H9 (cell line): ENCODE results near the gene SYT9. TPM values are rescaled to one million over a fixed set of nuclear protein-coding genes. Genes with fewer than 3 reads are reported as not detected.

Source experiments
- DNase-seq: peaks from one replicate; pipeline ENCODE4 v3.0.0-alpha.2; 2017
- H2AFZ ChIP-seq: one replicate; pipeline ENCODE4 v1.6.1; 2013; ENCODE audit warnings: mild to moderate bottlenecking, low read length, control low read depth, moderate library complexity
- H2AK5ac ChIP-seq: 2 replicates; pipeline ENCODE4 v1.6.1; 2013; ENCODE audit warnings: low read length, control low read depth, mixed read lengths; ENCODE audit not compliant: insufficient read length
- H2BK120ac ChIP-seq: one replicate; pipeline ENCODE4 v1.6.1; 2013; ENCODE audit warnings: low read depth, mild to moderate bottlenecking, low read length, control low read depth, inconsistent platforms; ENCODE audit not compliant: poor library complexity, severe bottlenecking
- H2BK12ac ChIP-seq: 2 replicates; pipeline ENCODE4 v1.6.1; 2013; ENCODE audit warnings: low read length, control low read depth, mixed read lengths, low read depth; ENCODE audit not compliant: insufficient read length
- H2BK15ac ChIP-seq: 2 replicates; pipeline ENCODE4 v1.6.1; 2013; ENCODE audit warnings: low read depth, low read length, control low read depth
- H2BK20ac ChIP-seq: one replicate; pipeline ENCODE4 v1.6.1; 2013; ENCODE audit warnings: low read depth, mild to moderate bottlenecking, low read length, control low read depth, inconsistent platforms; ENCODE audit not compliant: poor library complexity, severe bottlenecking
- H2BK5ac ChIP-seq: 2 replicates; pipeline ENCODE4 v1.6.1; 2013; ENCODE audit warnings: low read length, control low read depth, mixed read lengths; ENCODE audit not compliant: insufficient read length
- H3K14ac ChIP-seq: 2 replicates; pipeline ENCODE4 v1.6.1; 2013; ENCODE audit warnings: low read length, control low read depth; ENCODE audit not compliant: insufficient read depth
- H3K18ac ChIP-seq: 2 replicates; pipeline ENCODE4 v1.6.1; 2013; ENCODE audit warnings: low read depth, mild to moderate bottlenecking, mixed read lengths, low read length, control low read depth; ENCODE audit not compliant: insufficient read length
- H3K23ac ChIP-seq: 2 replicates; pipeline ENCODE4 v1.6.1; 2013; ENCODE audit warnings: low read length, control low read depth, mixed read lengths, low read depth; ENCODE audit not compliant: insufficient read length
- H3K23me2 ChIP-seq: 2 replicates; pipeline ENCODE4 v1.6.1; 2013; ENCODE audit warnings: low read depth, mild to moderate bottlenecking, mixed read lengths, low read length, control low read depth; ENCODE audit not compliant: insufficient read length, poor library complexity, severe bottlenecking
- H3K27ac ChIP-seq: 2 replicates; pipeline ENCODE4 v1.5.1; 2013; ENCODE audit warnings: low read length, control low read depth, mixed read lengths, low read depth; ENCODE audit not compliant: insufficient read length
- H3K27me3 ChIP-seq: 2 replicates; pipeline ENCODE4 v1.6.1; 2013; ENCODE audit warnings: low read length, control low read depth, inconsistent platforms; ENCODE audit not compliant: insufficient read depth
- H3K4ac ChIP-seq: 2 replicates; pipeline ENCODE4 v1.6.1; 2013; ENCODE audit warnings: low read depth, mild to moderate bottlenecking, control low read depth, inconsistent platforms, low read length, moderate library complexity
- H3K4me1 ChIP-seq: 2 replicates; pipeline ENCODE4 v1.6.1; 2013; ENCODE audit warnings: low read length, control low read depth, inconsistent platforms; ENCODE audit not compliant: insufficient read depth
- H3K4me2 ChIP-seq: 2 replicates; pipeline ENCODE4 v1.6.1; 2013; ENCODE audit warnings: low read length, control low read depth, mixed read lengths; ENCODE audit not compliant: insufficient read length, insufficient read depth
- H3K56ac ChIP-seq: 2 replicates; pipeline ENCODE4 v1.6.1; 2013; ENCODE audit warnings: low read depth, mild to moderate bottlenecking, mixed read lengths, low read length, control low read depth; ENCODE audit not compliant: insufficient read length
- H3K79me1 ChIP-seq: 2 replicates; pipeline ENCODE4 v1.6.1; 2013; ENCODE audit warnings: low read depth, mild to moderate bottlenecking, moderate library complexity, low read length, control low read depth, inconsistent platforms; ENCODE audit not compliant: insufficient read depth, poor library complexity, severe bottlenecking
- H3K79me2 ChIP-seq: 2 replicates; pipeline ENCODE4 v1.6.1; 2013; ENCODE audit warnings: low read length, control low read depth, inconsistent platforms; ENCODE audit not compliant: insufficient read depth
- H3K9ac ChIP-seq: 2 replicates; pipeline ENCODE4 v1.6.1; 2013; ENCODE audit warnings: low read length, control low read depth, mixed read lengths; ENCODE audit not compliant: insufficient read length; ENCODE audit errors: extremely low read depth
- H3K9me3 ChIP-seq: one replicate; pipeline ENCODE4 v1.6.1; 2013; ENCODE audit warnings: low read depth, low read length, inconsistent platforms; ENCODE audit not compliant: control insufficient read depth
- H3T11ph ChIP-seq: one replicate; pipeline ENCODE4 v1.6.1; 2013; ENCODE audit warnings: mild to moderate bottlenecking, low read length, control low read depth, inconsistent platforms
- H4K20me1 ChIP-seq: one replicate; pipeline ENCODE4 v1.6.1; 2013; ENCODE audit not compliant: control insufficient read depth, insufficient read length, insufficient read depth
- H4K5ac ChIP-seq: 2 replicates; pipeline ENCODE4 v1.6.1; 2013; ENCODE audit warnings: low read depth, mild to moderate bottlenecking, mixed read lengths, low read length, control low read depth; ENCODE audit not compliant: insufficient read length
- H4K8ac ChIP-seq: replicated peaks from 2 replicates; pipeline ENCODE4 v1.6.1; 2013; ENCODE audit warnings: low read length, control low read depth, mixed read lengths, low read depth; ENCODE audit not compliant: insufficient read length
- H4K91ac ChIP-seq: 2 replicates; pipeline ENCODE4 v1.6.1; 2013; ENCODE audit warnings: low read depth, mild to moderate bottlenecking, moderate library complexity, mixed read lengths, low read length, control low read depth; ENCODE audit not compliant: insufficient read length
- H3K27ac Mint-ChIP-seq, 3 experiments: 2 replicates in 2 of 3; 3 replicates in 1 of 3; pipeline ENCODE4 v1.8.0; 2020 to 2021; ENCODE audit warnings: mixed read lengths in 3 of 3, mild to moderate bottlenecking in 1 of 3, moderate library complexity in 1 of 3
- H3K27me3 Mint-ChIP-seq: 2 replicates; pipeline ENCODE4 v1.8.0; 2021; ENCODE audit warnings: low read depth, mild to moderate bottlenecking, moderate library complexity, mixed read lengths
- H3K36me3 Mint-ChIP-seq, 3 experiments: 2 replicates in 2 of 3; 3 replicates in 1 of 3; pipeline ENCODE4 v1.8.0; 2020 to 2021; ENCODE audit warnings: low read depth in 3 of 3, mixed read lengths in 3 of 3; ENCODE audit not compliant: insufficient read depth in 1 of 3
- H3K4me1 Mint-ChIP-seq, 2 experiments: 2 replicates each; pipeline ENCODE4 v1.8.0; 2020; ENCODE audit warnings: mixed read lengths in 2 of 2
- H3K4me3 Mint-ChIP-seq, 2 experiments: 2 replicates in 1 of 2; 3 replicates in 1 of 2; pipeline ENCODE4 v1.8.0; 2020 to 2021; ENCODE audit warnings: mild to moderate bottlenecking in 2 of 2, mixed read lengths in 2 of 2, moderate library complexity in 1 of 2
- H3K9me3 Mint-ChIP-seq, 2 experiments: 2 replicates in 1 of 2; 3 replicates in 1 of 2; pipeline ENCODE4 v1.8.0; 2020; ENCODE audit warnings: mild to moderate bottlenecking in 2 of 2, mixed read lengths in 2 of 2, moderate library complexity in 1 of 2
- CTCF ChIP-seq: fragments of 200-600 bp; sonication (generic); conservative IDR thresholded peaks from 3 replicates; pipeline ENCODE4 v1.8.0; 2021; ENCODE audit warnings: antibody characterized with exemption, mild to moderate bottlenecking
- WGBS: extraction: QIAGEN DNeasy Blood & Tissue Kit; methylation state at CpG from one replicate; pipeline ENCODE4 v1.1.7; 2013; ENCODE audit warnings: missing lambda C conversion rate, low lambda C conversion rate, mixed read lengths; ENCODE audit not compliant: insufficient read length; ENCODE audit errors: extremely low coverage; 5-methylcytosine and 5-hydroxymethylcytosine counted together
- total RNA-seq: library from RNA; stranded (reverse); gene quantifications from 2 replicates; pipeline ENCODE4 v1.2.1, GENCODE V29; 2021

Gene SYT9
- total RNA-seq, 1 experiment from 2014 or later, result 0.63 TPM

- Histone ChIP-seq H3K9me3 (no peaks in the 10 kb centered on the region), H4K20me1 (no peaks in the 10 kb centered on the region), H2BK5ac (no peak overlapping the region), H2BK20ac (no peak overlapping the region), H3T11ph (no peak overlapping the region), H3K27ac (no peak overlapping the region), H3K27me3 (peaks cover 3% of the 10 kb centered on the region; the same call in 1 of the 2 replicates), H3K18ac (no peak overlapping the region), H2AK5ac (no peak overlapping the region), H4K5ac (no peak overlapping the region), H3K23me2 (no peaks in the 10 kb centered on the region), H3K4ac (no peak overlapping the region), H2BK120ac (no peak overlapping the region), H2AFZ (no peak overlapping the region), H3K79me1 (no peaks in the 10 kb centered on the region), H4K91ac (no peak overlapping the region), H4K8ac (no peak overlapping the region), H3K56ac (no peak overlapping the region), H3K14ac (no peak overlapping the region), H3K4me2 (no peak overlapping the region), H2BK12ac (no peak overlapping the region), H2BK15ac (no peak overlapping the region), H3K79me2 (no peaks in the 10 kb centered on the region), H3K23ac (no peak overlapping the region), H3K9ac (no peak overlapping the region), H3K4me1 (no peaks in the 10 kb centered on the region)
- TF ChIP-seq CTCF, result no peak
- no peaks in the 10 kb centered on the region for H3K4me1 Mint-ChIP-seq
- no peaks in the 10 kb centered on the region for H3K27me3 Mint-ChIP-seq
- no CpG with 5 or more reads among the region's 4 CpGs for WGBS
- H3K4me3 Mint-ChIP-seq, result no peak overlapping the region
- no peaks in the 10 kb centered on the region for H3K9me3 Mint-ChIP-seq
- H3K27ac Mint-ChIP-seq, result no peak overlapping the region
- no peak for DNase-seq
- no peaks in the 10 kb centered on the region for H3K36me3 Mint-ChIP-seq
Observed at GRCh38 chr11:7383406-7383805, 131.7 kb downstream of the SYT9 start.
